Gastroesophageal sphincter (tissue), 4 donors: ENCODE data around the gene ZNF529. TPM values are rescaled to one million over a fixed set of nuclear protein-coding genes. Genes with fewer than 3 reads are reported as not detected.
A peak's percentile ranks its signal among the peaks of the same experiment; 100 is the strongest.

Experiments
- ATAC-seq: fragments of 150-250 bp; one replicate; pipeline ENCODE4 v1.9.1; 2016; ENCODE audit warnings: mild to moderate bottlenecking, moderate library complexity
- H3K27ac ChIP-seq, 4 donors: fragments of 200-600 bp; sonication (generic) in 3 of 4; 1 replicate in 3 of 4; 2 replicates in 1 of 4; pipeline ENCODE4 v1.5.1; 2016 to 2019
- H3K27me3 ChIP-seq: fragments of 200-600 bp; sonication (generic); one replicate; pipeline ENCODE4 v1.5.1; 2019
- H3K36me3 ChIP-seq, 2 donors: fragments of 200-600 bp; sonication (generic); one replicate each; pipeline ENCODE4 v1.5.1; 2019; ENCODE audit warnings: control low read depth in 1 of 2
- H3K4me1 ChIP-seq, 3 donors: fragments of 200-600 bp; sonication (generic); 1 replicate in 2 of 3; 2 replicates in 1 of 3; pipeline ENCODE4 v1.5.1; 2016 to 2019; ENCODE audit warnings: control low read depth in 2 of 3
- H3K4me3 ChIP-seq, 2 donors: fragments of 200-600 bp; sonication (generic); one replicate each; pipeline ENCODE4 v1.5.1; 2019; ENCODE audit warnings: mild to moderate bottlenecking in 1 of 2, moderate library complexity in 1 of 2
- H3K9me3 ChIP-seq, 3 donors: fragments of 200-600 bp; sonication (generic); one replicate each; pipeline ENCODE4 v1.5.1; 2017 to 2019; ENCODE audit warnings: control low read depth in 2 of 3
- EP300 ChIP-seq: sonication (generic); formaldehyde crosslinking; IDR thresholded peaks from one replicate; pipeline ENCODE4 v1.6.1; 2017; ENCODE audit warnings: antibody characterized with exemption, mild to moderate bottlenecking
- POLR2A ChIP-seq, 2 donors: fragments of 450-650 bp; IDR thresholded peaks; one replicate each; pipeline ENCODE4 v1.6.1; 2017; ENCODE audit warnings: antibody characterized with exemption in 2 of 2, mild to moderate bottlenecking in 2 of 2, moderate library complexity in 1 of 2
- POLR2AphosphoS5 ChIP-seq: sonication (generic); formaldehyde crosslinking; IDR thresholded peaks from one replicate; pipeline ENCODE4 v1.6.1; 2017; ENCODE audit warnings: antibody characterized with exemption
- WGBS, 2 donors: methylation state at CpG; one replicate each; pipeline ENCODE4 v1.1.5; 2018; ENCODE audit warnings: low coverage in 1 of 2; 5-methylcytosine and 5-hydroxymethylcytosine counted together
- total RNA-seq, 4 donors: library from RNA; depleted of rRNA; stranded (reverse); fragments of >200 nt; gene quantifications; one replicate each; pipeline ENCODE4 v1.1.0, GENCODE V29; 2016
- TF ChIP-seq, protein P1 (sequence below), 4 experiments: fragments of 200-600 bp in 2 of 4; fragments of 450-650 bp in 2 of 4; sonication (generic) in 1 of 4; IDR thresholded peaks; one replicate each; pipeline ENCODE4 v1.5.1; 2017 to 2019; ENCODE audit warnings: antibody characterized with exemption in 4 of 4, mild to moderate bottlenecking in 2 of 4, moderate library complexity in 2 of 4

Gene ZNF529
- total RNA-seq, 4 donors from 2014 or later, result 13.2 to 25.2 (median 16.2) TPM

GRCh38 chr19:36572593-36573019, 486 bp downstream of the ZNF529 start:
- Histone ChIP-seq H3K27me3 (no peaks in the 10 kb centered on the region), H3K4me1 (peaks cover 4 to 24% (median 6%) of the 10 kb centered on the region in 3 donors), H3K4me3 (peak overlapping the region; percentile 81 to 82), H3K9me3 (peaks cover 0 to 29% (median 0%) of the 10 kb centered on the region in 3 donors), H3K36me3 (peaks cover 3 to 63% of the 10 kb centered on the region in 2 donors), H3K27ac (peak overlapping the region; percentile 48 to 91 (median 89))
- no peak for ATAC-seq
- 0 to 4% methylated on average over 11 of the region's 11 CpGs for WGBS, 2 donors
- TF ChIP-seq POLR2A (IDR thresholded peaks at IDR 0.05) (no peak), EP300 (no peak), POLR2AphosphoS5 (no peak)
- TF ChIP-seq, protein P1, sequence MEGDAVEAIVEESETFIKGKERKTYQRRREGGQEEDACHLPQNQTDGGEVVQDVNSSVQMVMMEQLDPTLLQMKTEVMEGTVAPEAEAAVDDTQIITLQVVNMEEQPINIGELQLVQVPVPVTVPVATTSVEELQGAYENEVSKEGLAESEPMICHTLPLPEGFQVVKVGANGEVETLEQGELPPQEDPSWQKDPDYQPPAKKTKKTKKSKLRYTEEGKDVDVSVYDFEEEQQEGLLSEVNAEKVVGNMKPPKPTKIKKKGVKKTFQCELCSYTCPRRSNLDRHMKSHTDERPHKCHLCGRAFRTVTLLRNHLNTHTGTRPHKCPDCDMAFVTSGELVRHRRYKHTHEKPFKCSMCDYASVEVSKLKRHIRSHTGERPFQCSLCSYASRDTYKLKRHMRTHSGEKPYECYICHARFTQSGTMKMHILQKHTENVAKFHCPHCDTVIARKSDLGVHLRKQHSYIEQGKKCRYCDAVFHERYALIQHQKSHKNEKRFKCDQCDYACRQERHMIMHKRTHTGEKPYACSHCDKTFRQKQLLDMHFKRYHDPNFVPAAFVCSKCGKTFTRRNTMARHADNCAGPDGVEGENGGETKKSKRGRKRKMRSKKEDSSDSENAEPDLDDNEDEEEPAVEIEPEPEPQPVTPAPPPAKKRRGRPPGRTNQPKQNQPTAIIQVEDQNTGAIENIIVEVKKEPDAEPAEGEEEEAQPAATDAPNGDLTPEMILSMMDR (IDR thresholded peaks at IDR 0.05), result no peak

DNA sequence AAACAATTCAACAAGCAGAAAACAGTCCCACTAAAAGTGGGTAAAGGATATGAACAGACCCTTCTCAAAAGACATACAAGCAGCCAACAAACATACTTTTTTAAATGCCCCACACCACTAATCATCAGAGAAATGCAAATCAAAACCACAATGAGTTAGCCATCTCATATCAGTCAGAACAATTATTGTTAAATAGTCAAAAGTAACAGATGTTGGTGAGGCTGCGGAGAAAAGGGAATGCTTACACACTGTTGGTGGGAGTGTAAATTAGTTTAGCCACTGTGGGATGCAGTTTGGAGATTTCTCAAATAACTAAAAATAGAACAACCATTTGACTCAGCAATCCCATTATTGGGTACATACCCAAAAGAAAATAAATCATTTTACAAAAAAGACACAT, 8.7 kb downstream of the ZNF529 start:
- no peak for ATAC-seq
- 94 to 100% methylated on average over 1 of the region's 1 CpG for WGBS, 2 donors
- Histone ChIP-seq H3K27me3 (no peaks in the 10 kb centered on the region), H3K4me1 (no peaks in the 10 kb centered on the region), H3K27ac (no peak overlapping the region), H3K36me3 (peaks cover 0 to 92% of the 10 kb centered on the region in 2 donors), H3K9me3 (peaks cover 0 to 96% (median 0%) of the 10 kb centered on the region in 3 donors), H3K4me3 (no peak overlapping the region)
- no peak for TF ChIP-seq EP300
- no peak for TF ChIP-seq POLR2AphosphoS5
- TF ChIP-seq, protein P1 (IDR thresholded peaks at IDR 0.05), result no peak
- TF ChIP-seq POLR2A (IDR thresholded peaks at IDR 0.05), result no peak

- TF ChIP-seq, protein P1 (IDR thresholded peaks at IDR 0.05), result no peak
- no peak for TF ChIP-seq EP300
- TF ChIP-seq POLR2AphosphoS5, result no peak
- TF ChIP-seq POLR2A (IDR thresholded peaks at IDR 0.05), result no peak
- 94% methylated on average over 4 to 5 of the region's 5 CpGs for WGBS, 2 donors
- H3K27ac ChIP-seq, result no peak overlapping the region
- peaks cover 8 to 100% (median 28%) of the 10 kb centered on the region in 3 donors for H3K9me3 ChIP-seq
- H3K36me3 ChIP-seq, result peaks cover 28 to 99% of the 10 kb centered on the region in 2 donors
- no peak for ATAC-seq
- H3K4me3 ChIP-seq, result no peak overlapping the region
- no peaks in the 10 kb centered on the region for H3K27me3 ChIP-seq
- H3K4me1 ChIP-seq, result no peaks in the 10 kb centered on the region
These were observed 25.9 kb downstream of the ZNF529 start for GRCh38 chr19:36547001-36547732.

DNA sequence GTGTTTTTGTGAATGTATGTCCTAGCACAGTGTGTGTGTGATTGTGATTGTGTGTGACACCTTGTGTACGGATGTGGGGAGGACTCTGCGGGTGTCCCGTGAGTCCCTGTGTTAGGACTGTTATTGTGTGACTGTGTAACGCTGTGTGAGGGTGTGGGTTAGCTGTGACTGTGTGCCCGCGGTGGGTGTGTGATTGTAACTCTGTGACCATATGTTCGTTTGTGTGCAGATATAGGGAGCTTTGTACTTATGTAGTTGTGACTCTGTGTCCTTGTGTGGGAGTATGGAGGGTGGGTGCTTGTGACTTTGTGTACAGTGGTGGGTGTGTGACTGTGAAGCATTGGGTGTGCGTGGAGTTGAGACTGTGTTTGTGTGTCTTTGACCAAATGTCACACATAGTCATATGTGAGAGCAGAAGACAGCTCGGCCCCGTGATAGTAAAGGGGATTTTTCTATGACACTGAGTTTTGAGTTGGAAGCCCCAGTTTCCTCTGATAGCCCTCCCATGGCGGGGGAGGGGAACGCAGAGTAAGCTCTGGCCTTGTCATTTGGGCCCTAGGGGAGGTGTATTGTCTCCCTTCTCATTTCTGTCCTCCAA, 44.1 kb downstream of the ZNF529 start:
- 14 to 18% methylated on average over 6 to 8 of the region's 12 CpGs for WGBS, 2 donors
- H3K36me3 ChIP-seq, result peaks cover 0 to 40% of the 10 kb centered on the region in 2 donors
- H3K27ac ChIP-seq, result peak overlapping the region; percentile 51 to 93 (median 92)

More for the DNA sequence above, 44.1 kb downstream of the ZNF529 start:
- no peaks in the 10 kb centered on the region for H3K27me3 ChIP-seq
- peaks cover 0 to 24% (median 5%) of the 10 kb centered on the region in 3 donors for H3K4me1 ChIP-seq
- TF ChIP-seq EP300 (no peak), POLR2AphosphoS5 (no peak), POLR2A (IDR thresholded peaks at IDR 0.05) (no peak)
- TF ChIP-seq, protein P1 (IDR thresholded peaks at IDR 0.05), result no peak
- H3K9me3 ChIP-seq, result peaks cover 0 to 54% (median 0%) of the 10 kb centered on the region in 3 donors
- peak overlapping the region; percentile 56 to 66 for H3K4me3 ChIP-seq
- ATAC-seq, result no peak
